DOHH2 (cell line): Measurements from ENCODE around the gene SLC5A6.

Source experiments
- EZH2phosphoT487 ChIP-seq: fragments of 200-600 bp; sonication (generic); IDR thresholded peaks from 2 replicates; pipeline ENCODE4 v1.6.1; 2017; ENCODE audit warnings: borderline replicate concordance, mild to moderate bottlenecking, antibody characterized with exemption, low read length, moderate library complexity, mixed read lengths
- TF ChIP-seq, protein P1 (sequence below): fragments of 200-600 bp; sonication (generic); IDR thresholded peaks from one replicate; pipeline ENCODE4 v1.5.1; 2014; ENCODE audit warnings: antibody characterized with exemption, mild to moderate bottlenecking, low read depth, low read length; ENCODE audit not compliant: poor library complexity, severe bottlenecking

DNA sequence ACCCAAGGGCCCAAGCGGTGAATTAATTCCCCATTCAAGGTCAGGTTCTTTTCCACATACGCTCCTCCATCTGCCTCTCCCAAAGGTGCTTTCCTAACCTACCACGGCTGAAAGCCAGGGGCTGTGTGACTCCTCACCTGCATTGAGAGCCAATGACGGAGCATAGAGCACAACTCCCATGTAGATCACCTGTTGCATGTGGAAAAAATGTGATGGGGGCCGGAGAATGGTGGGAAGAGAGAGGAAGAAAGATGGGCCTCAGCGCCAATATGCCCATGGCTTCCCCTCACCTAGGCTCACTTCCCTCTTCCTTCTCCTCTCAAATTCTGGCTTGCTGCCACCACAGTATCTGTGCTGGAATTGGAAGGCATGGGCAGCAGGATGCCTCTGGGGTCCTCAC, 5.7 kb downstream of the SLC5A6 start:
- TF ChIP-seq, protein P1, sequence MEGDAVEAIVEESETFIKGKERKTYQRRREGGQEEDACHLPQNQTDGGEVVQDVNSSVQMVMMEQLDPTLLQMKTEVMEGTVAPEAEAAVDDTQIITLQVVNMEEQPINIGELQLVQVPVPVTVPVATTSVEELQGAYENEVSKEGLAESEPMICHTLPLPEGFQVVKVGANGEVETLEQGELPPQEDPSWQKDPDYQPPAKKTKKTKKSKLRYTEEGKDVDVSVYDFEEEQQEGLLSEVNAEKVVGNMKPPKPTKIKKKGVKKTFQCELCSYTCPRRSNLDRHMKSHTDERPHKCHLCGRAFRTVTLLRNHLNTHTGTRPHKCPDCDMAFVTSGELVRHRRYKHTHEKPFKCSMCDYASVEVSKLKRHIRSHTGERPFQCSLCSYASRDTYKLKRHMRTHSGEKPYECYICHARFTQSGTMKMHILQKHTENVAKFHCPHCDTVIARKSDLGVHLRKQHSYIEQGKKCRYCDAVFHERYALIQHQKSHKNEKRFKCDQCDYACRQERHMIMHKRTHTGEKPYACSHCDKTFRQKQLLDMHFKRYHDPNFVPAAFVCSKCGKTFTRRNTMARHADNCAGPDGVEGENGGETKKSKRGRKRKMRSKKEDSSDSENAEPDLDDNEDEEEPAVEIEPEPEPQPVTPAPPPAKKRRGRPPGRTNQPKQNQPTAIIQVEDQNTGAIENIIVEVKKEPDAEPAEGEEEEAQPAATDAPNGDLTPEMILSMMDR, result no peak
- TF ChIP-seq EZH2phosphoT487, result no peak
